Measurements from ENCODE around the gene UTF1. TPM values are rescaled to one million over a fixed set of nuclear protein-coding genes. Genes with fewer than 3 reads are reported as not detected.

UTF1 gene
- total and polyA plus RNA-seq, 2 of the 8 experiments (the other 6 are each of a cell fraction or from before 2014, with no cell fraction given) = 0.47 to 21.8 TPM

GRCh38 chr10:133225707-133226191 lies 4.3 kb upstream of the UTF1 start (continued):
- TF ChIP-seq CTBP2 (IDR thresholded peaks at IDR 0.05; ENCODE audit: borderline replicate concordance, insufficient read depth, insufficient read length, low read length) (no peak), RNF2 (IDR thresholded peaks at IDR 0.05; ENCODE audit: borderline replicate concordance, low read depth, low read length, missing control alignments, poor library complexity, severe bottlenecking) (no peak), E2F6 (IDR thresholded peaks at IDR 0.05) (no peak)
